PC-3 (cell line): ENCODE data around the gene TMEM270. TPM values are rescaled to one million over a fixed set of nuclear protein-coding genes. Genes with fewer than 3 reads are reported as not detected.
A peak's percentile ranks its signal among the peaks of the same experiment; 100 is the strongest.
"Not testable (repeated sequence)": the region's sequence is repeated elsewhere in the genome, so short reads cannot be mapped to it uniquely, and the experiment has no call there.

Source experiments
- ATAC-seq: fragments of 200-7000 bp; cut with Tn5 transposase; 2 replicates; pipeline ENCODE4 v1.9.1; 2020; ENCODE audit warnings: mild to moderate bottlenecking, moderate library complexity
- BruUV-seq: library from RNA; stranded (reverse); fragments of 400-500 nt; replicated peaks from 2 replicates; lab custom pipeline; 2021; lab: Mats Ljungman, UMichigan
- CTCF ChIA-PET: fragments of 300-600 bp; sonication (Branson Sonifier 250); formaldehyde crosslinking; loops from one replicate; lab custom pipeline; 2022; ENCODE audit warnings: antibody characterized with exemption; lab: Charles Lee
- POLR2A ChIA-PET: fragments of 300-600 bp; sonication (Branson Sonifier 250); formaldehyde crosslinking; loops from one replicate; lab custom pipeline; 2022; ENCODE audit warnings: antibody characterized with exemption; ENCODE audit not compliant: unreplicated experiment; lab: Charles Lee
- DNase-seq: peaks from one replicate; pipeline ENCODE4 v3.0.0-alpha.2; 2015
- H2AFZ ChIP-seq: fragments of 300-600 bp; sonication (generic); 2 replicates; pipeline ENCODE4 v1.6.0; 2016; ENCODE audit warnings: antibody characterized with exemption, low read length
- H3F3A ChIP-seq: fragments of 300-600 bp; sonication (generic); one replicate; pipeline ENCODE4 v1.6.0; 2017; ENCODE audit warnings: antibody characterized with exemption, low read length, control low read depth, mild to moderate bottlenecking; ENCODE audit not compliant: unreplicated experiment
- H3K27ac ChIP-seq: fragments of 300-600 bp; sonication (generic); 2 replicates; pipeline ENCODE4 v1.5.1; 2016; ENCODE audit warnings: mild to moderate bottlenecking, low read length
- H3K27me3 ChIP-seq: fragments of 300-600 bp; sonication (generic); 2 replicates; pipeline ENCODE4 v1.6.1; 2016; ENCODE audit warnings: low read length, mixed read lengths
- H3K36me3 ChIP-seq: fragments of 300-600 bp; sonication (generic); 2 replicates; pipeline ENCODE4 v1.6.1; 2016; ENCODE audit warnings: low read depth, mixed run types, low read length, mixed read lengths
- H3K4me1 ChIP-seq: fragments of 300-600 bp; sonication (generic); 2 replicates; pipeline ENCODE4 v1.5.1; 2016; ENCODE audit warnings: low read length; ENCODE audit not compliant: insufficient read depth
- H3K4me2 ChIP-seq: fragments of 300-600 bp; sonication (generic); 2 replicates; pipeline ENCODE4 v1.6.0; 2016; ENCODE audit warnings: low read length
- H3K4me3 ChIP-seq: fragments of 300-600 bp; sonication (generic); 2 replicates; pipeline ENCODE4 v1.5.1; 2016; ENCODE audit warnings: mild to moderate bottlenecking, low read length, mixed read lengths
- H3K79me2 ChIP-seq: fragments of 300-600 bp; sonication (generic); 2 replicates; pipeline ENCODE4 v1.6.1; 2017; ENCODE audit warnings: low read length, mixed read lengths
- H3K9ac ChIP-seq: fragments of 300-600 bp; sonication (generic); 2 replicates; pipeline ENCODE4 v1.6.0; 2016; ENCODE audit warnings: mild to moderate bottlenecking, low read length
- H3K9me2 ChIP-seq: fragments of 300-600 bp; sonication (generic); replicated peaks from 2 replicates; pipeline ENCODE4 v1.6.1; 2016; ENCODE audit warnings: mixed run types, low read length, mixed read lengths
- H3K9me3 ChIP-seq: fragments of 300-600 bp; sonication (generic); 2 replicates; pipeline ENCODE4 v1.6.1; 2016; ENCODE audit warnings: low read length, mixed read lengths
- H4K20me1 ChIP-seq: fragments of 300-600 bp; sonication (generic); 2 replicates; pipeline ENCODE4 v1.6.1; 2016; ENCODE audit warnings: low read length, mixed read lengths
- EZH2 ChIP-seq: fragments of 300-600 bp; sonication (generic); IDR thresholded peaks from one replicate; pipeline ENCODE4 v1.6.1; 2017; ENCODE audit warnings: antibody characterized with exemption, mild to moderate bottlenecking, low read length; ENCODE audit not compliant: unreplicated experiment
- EZH2phosphoT487 ChIP-seq: fragments of 300-600 bp; sonication (generic); IDR thresholded peaks from 2 replicates; pipeline ENCODE4 v1.6.1; 2018; ENCODE audit warnings: mild to moderate bottlenecking, antibody characterized with exemption, low read length, borderline replicate concordance
- intact Hi-C: fragments of 100-400 bp; cut with micrococcal nuclease; formaldehyde crosslinking; loops from 2 replicates; pipeline ENCODE4 v1.9.0; 2023
- total RNA-seq: library from RNA; depleted of rRNA; stranded (reverse); fragments of >200 nt; gene quantifications from 2 replicates; pipeline ENCODE4 v1.2.3, GENCODE V29; 2014
- TF ChIP-seq, protein P1 (sequence below): fragments of 300-600 bp; sonication (generic); conservative IDR thresholded peaks from 2 replicates; pipeline ENCODE4 v1.5.1; 2017; ENCODE audit warnings: antibody characterized with exemption, low read depth, mild to moderate bottlenecking, low read length

The TMEM270 gene
- total RNA-seq, 1 experiment from 2014 or later = not detected

DNA sequence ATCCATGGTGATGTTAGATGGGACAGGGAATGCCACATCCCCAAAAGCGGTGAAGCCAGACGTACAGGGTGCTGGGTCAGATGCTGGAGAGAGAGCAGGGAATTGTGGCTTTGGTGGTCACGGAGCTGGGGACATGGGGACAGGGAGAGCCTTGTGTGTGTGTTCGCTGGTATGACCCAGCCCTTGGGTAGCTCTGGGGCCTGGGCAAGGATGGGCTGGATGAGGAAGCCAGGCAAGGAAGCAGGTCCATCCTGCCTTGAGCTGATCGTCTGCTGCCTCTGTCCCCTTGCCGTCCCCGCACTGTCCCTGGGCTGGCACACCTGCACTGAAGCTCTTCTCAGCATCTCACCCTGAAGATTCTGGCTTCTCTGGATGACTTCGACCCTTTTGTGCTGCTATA is 45.5 kb upstream of the TMEM270 start:
- H3K9ac ChIP-seq = no peak overlapping the region
- no peaks in the 10 kb centered on the region for H3K4me1 ChIP-seq
- no peaks in the 10 kb centered on the region for H3K36me3 ChIP-seq
- DNase-seq = no peak
- ChIA-PET POLR2A (no interaction called here), CTCF (no interaction called here)
- intact Hi-C loops = no loop called here
- no peaks in the 10 kb centered on the region for H3K9me3 ChIP-seq
- no peak overlapping the region for H3K4me2 ChIP-seq
- TF ChIP-seq EZH2phosphoT487 (no peak), EZH2 (no peak)
- TF ChIP-seq, protein P1, sequence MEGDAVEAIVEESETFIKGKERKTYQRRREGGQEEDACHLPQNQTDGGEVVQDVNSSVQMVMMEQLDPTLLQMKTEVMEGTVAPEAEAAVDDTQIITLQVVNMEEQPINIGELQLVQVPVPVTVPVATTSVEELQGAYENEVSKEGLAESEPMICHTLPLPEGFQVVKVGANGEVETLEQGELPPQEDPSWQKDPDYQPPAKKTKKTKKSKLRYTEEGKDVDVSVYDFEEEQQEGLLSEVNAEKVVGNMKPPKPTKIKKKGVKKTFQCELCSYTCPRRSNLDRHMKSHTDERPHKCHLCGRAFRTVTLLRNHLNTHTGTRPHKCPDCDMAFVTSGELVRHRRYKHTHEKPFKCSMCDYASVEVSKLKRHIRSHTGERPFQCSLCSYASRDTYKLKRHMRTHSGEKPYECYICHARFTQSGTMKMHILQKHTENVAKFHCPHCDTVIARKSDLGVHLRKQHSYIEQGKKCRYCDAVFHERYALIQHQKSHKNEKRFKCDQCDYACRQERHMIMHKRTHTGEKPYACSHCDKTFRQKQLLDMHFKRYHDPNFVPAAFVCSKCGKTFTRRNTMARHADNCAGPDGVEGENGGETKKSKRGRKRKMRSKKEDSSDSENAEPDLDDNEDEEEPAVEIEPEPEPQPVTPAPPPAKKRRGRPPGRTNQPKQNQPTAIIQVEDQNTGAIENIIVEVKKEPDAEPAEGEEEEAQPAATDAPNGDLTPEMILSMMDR = no peak
- H2AFZ ChIP-seq = no peak overlapping the region
- H3K79me2 ChIP-seq = no peaks in the 10 kb centered on the region
- no peaks in the 10 kb centered on the region for H3F3A ChIP-seq
- no TSS peak for BruUV-seq
- no peak for ATAC-seq
- no peaks in the 10 kb centered on the region for H3K27me3 ChIP-seq
- H4K20me1 ChIP-seq = no peaks in the 10 kb centered on the region
- H3K27ac ChIP-seq = no peak overlapping the region
- H3K4me3 ChIP-seq = no peak overlapping the region
- H3K9me2 ChIP-seq = no peaks in the 10 kb centered on the region

DNA sequence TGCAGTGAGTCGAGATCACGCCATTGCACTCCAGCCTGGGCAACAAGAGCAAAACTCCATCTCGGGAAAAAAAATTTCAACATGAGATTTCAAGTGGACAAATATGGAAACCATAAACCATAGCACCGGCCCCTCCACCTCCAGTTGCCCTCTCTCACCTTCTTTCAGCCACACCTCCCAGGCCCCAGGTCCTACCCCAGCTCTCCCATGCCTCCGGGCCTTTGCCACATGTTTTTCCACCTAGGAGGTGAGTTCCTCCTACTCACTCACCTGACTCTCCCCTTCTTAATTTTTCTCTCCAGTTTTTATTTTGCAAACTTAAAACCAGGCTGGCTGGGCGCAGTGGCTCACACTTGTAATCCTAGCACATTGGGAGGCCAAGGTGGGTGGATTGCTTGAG is 43.8 kb upstream of the TMEM270 start:
- Histone ChIP-seq H3K9me3 (no peaks in the 10 kb centered on the region), H3K27ac (no peak overlapping the region), H3K4me1 (peaks cover 9% of the 10 kb centered on the region), H3K4me2 (no peak overlapping the region), H2AFZ (no peak overlapping the region), H3K9ac (no peak overlapping the region), H3K79me2 (no peaks in the 10 kb centered on the region), H3K9me2 (no peaks in the 10 kb centered on the region), H3K27me3 (no peaks in the 10 kb centered on the region), H4K20me1 (no peaks in the 10 kb centered on the region), H3K36me3 (no peaks in the 10 kb centered on the region), H3F3A (no peaks in the 10 kb centered on the region), H3K4me3 (no peak overlapping the region)
- ATAC-seq (no peak), DNase-seq (no peak)
- no TSS peak for BruUV-seq
- TF ChIP-seq EZH2phosphoT487 = no peak
- TF ChIP-seq, protein P1 = no peak
- TF ChIP-seq EZH2 = no peak
- ChIA-PET POLR2A (no interaction called here), CTCF (no interaction called here)
- intact Hi-C loops = no loop called here

DNA sequence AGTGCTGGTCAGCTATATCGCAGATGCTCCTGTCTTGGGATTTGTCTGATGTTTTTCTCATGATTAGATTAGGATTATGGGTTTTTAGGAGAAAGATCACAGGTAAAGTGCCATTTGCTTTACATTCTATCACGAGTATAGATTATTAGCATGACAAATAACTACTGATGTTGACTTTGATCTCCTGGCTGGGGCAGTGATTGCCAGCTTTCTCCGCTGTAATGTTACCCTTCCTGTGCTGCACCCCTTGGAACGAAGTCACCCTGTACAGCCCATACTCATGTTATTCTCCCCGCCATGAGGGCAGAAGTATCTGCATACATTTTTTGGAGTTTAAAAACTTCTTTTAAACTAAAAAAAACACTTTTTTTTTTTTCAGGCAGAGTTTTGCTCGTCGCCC is 40.9 kb upstream of the TMEM270 start:
- Histone ChIP-seq H4K20me1 (no peaks in the 10 kb centered on the region), H3K4me3 (no peak overlapping the region), H3K9ac (no peak overlapping the region), H3F3A (no peaks in the 10 kb centered on the region), H3K27me3 (no peaks in the 10 kb centered on the region), H3K4me1 (peaks cover 35% of the 10 kb centered on the region), H3K9me2 (no peaks in the 10 kb centered on the region), H3K4me2 (no peak overlapping the region), H3K79me2 (no peaks in the 10 kb centered on the region), H3K36me3 (no peaks in the 10 kb centered on the region), H2AFZ (no peak overlapping the region), H3K27ac (no peak overlapping the region), H3K9me3 (no peaks in the 10 kb centered on the region)
- ChIA-PET CTCF (no interaction called here), POLR2A (no interaction called here)
- DNase-seq = no peak
- intact Hi-C loops = no loop called here
- ATAC-seq = no peak
- TF ChIP-seq, protein P1 = no peak
- TF ChIP-seq EZH2 (no peak), EZH2phosphoT487 (no peak)
- no TSS peak for BruUV-seq

DNA sequence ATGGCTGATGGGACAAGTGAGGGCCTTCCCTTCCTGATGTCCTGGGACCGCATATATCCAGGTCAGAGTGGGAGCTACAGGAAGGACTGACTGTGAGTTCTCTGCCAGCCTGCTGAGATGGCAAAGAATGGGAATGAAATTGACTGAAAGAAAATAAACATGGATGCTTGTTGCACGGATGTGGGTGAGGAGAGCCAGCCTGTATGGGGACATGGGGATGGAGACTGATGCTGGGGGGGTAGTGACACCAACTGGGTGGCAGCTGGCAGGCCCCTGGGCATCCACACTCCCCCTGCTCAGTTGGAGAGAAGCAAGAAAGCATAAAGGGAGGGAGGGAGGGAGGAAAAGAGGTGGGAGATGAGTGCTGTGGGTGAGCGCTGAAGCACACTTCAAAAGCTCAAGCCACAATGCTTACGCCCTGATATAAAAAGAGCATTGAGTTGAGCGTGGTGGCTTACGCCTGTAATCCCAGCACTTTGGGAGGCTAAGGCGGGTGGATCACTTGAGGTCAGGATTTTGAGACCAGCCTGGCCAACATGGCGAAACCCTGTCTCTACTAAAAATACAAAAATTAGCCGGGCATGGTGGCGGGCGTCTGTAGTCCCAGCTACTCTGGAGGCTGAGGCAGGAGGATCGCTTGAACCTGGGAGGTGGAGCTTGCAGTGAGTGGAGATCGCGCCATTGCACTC is 39.2 kb upstream of the TMEM270 start:
- POLR2A ChIA-PET = interaction anchor here (0.6 to 1.1 kb wide), 6 partner anchors 21 to 248 kb away, joined by 3 to 18 read pairs (median 6); partner anchors contain the start of genes CLDN3 and METTL27
- Histone ChIP-seq H3K4me2 (peak overlapping the region; percentile 53), H3K4me1 (peaks cover 39% of the 10 kb centered on the region), H3K9ac (peak overlapping the region; percentile 47), H3K27ac (peak overlapping the region; percentile 99)
- ATAC-seq, H3K4me3 ChIP-seq, H3K9me2 ChIP-seq, H3F3A ChIP-seq, H3K36me3 ChIP-seq, H3K27me3 ChIP-seq, H3K79me2 ChIP-seq, BruUV-seq, intact Hi-C loops, H3K9me3 ChIP-seq, DNase-seq, H4K20me1 ChIP-seq, H2AFZ ChIP-seq: not testable (repeated sequence)
- CTCF ChIA-PET = interaction anchor here (0.7 to 1.1 kb wide), 2 partner anchors 21 to 37 kb away, joined by 7 to 13 read pairs; partner anchors contain the start of gene METTL27
